Stimulated activated naive CD8-positive, alpha-beta T cell treated with anti-CD3 and anti-CD28 coated beads, Interleukin-15, Interleukin-2, amounts not matched to agents 100 ng/mL and 50 ng/mL, for 24 hours (primary cell): ENCODE measurements around the gene TRPM3.
A peak's percentile ranks its signal among the peaks of the same experiment; 100 is the strongest.

ENCODE experiments used
- H3K27ac Mint-ChIP-seq: one replicate; pipeline ENCODE4 v1.8.0; 2021; ENCODE audit warnings: mild to moderate bottlenecking, mixed read lengths
- H3K27me3 Mint-ChIP-seq: one replicate; pipeline ENCODE4 v1.8.0; 2021; ENCODE audit warnings: mixed read lengths
- H3K36me3 Mint-ChIP-seq: one replicate; pipeline ENCODE4 v1.8.0; 2021; ENCODE audit warnings: low read depth, mixed read lengths
- H3K4me1 Mint-ChIP-seq: one replicate; pipeline ENCODE4 v1.8.0; 2021; ENCODE audit warnings: low read depth, mixed read lengths
- H3K4me3 Mint-ChIP-seq: one replicate; pipeline ENCODE4 v1.8.0; 2021; ENCODE audit warnings: mild to moderate bottlenecking, mixed read lengths
- H3K9me3 Mint-ChIP-seq: one replicate; pipeline ENCODE4 v1.8.0; 2021; ENCODE audit warnings: mixed read lengths

TRPM3 gene

GRCh38 chr9:70564468-70565335 lies 556.7 kb downstream of the TRPM3 start:
- Mint-ChIP-seq H3K4me3 (peak overlapping the region; percentile 72), H3K27ac (peak overlapping the region; percentile 99), H3K9me3 (no peaks in the 10 kb centered on the region), H3K4me1 (peaks cover 50% of the 10 kb centered on the region), H3K27me3 (no peaks in the 10 kb centered on the region), H3K36me3 (no peaks in the 10 kb centered on the region)

DNA sequence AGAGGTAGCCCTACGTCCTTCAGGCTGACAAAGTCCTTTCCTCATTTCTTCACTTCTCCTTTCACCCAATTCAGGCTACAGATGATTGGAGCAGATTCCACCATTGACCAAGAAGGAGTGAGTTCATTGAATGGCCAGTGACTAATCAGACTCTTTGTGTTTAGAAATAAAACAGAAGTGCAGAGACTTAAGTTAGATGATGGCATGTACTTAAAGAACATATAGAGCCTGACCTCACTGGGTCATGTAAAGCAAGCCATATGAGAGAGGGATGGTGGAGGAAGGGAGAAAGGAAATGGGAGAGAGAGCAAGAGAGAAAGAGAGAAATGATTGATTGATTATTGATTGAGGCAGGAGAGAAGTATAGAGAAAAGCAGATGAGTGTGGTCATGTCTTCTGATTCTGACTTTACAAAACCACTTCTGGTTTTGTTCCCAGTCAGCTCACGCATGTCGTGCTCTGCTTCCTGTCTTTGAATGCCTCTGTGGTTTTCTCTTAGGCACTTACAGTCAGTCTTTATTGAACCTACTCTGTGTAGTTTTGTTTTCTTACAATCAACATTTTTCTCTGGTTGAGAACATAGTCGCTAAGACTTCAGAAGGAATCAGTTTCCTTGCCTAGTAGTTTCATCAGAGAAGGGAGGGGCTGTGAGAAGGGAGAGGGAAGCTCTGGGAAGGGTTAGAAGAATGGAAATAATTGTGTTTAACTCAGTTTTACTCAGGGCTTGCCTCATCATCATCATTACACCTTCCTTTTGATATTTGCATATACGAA lies 557.8 kb downstream of the TRPM3 start:
- no peaks in the 10 kb centered on the region for H3K27me3 Mint-ChIP-seq
- peak overlapping the region; percentile 72 for H3K4me3 Mint-ChIP-seq
- H3K27ac Mint-ChIP-seq = peak overlapping the region; percentile 99
- peaks cover 50% of the 10 kb centered on the region for H3K4me1 Mint-ChIP-seq
- no peaks in the 10 kb centered on the region for H3K36me3 Mint-ChIP-seq
- no peaks in the 10 kb centered on the region for H3K9me3 Mint-ChIP-seq

GRCh38 chr9:70563010-70563409 lies 558.4 kb downstream of the TRPM3 start:
- peak overlapping the region; percentile 99 for H3K27ac Mint-ChIP-seq
- H3K27me3 Mint-ChIP-seq = no peaks in the 10 kb centered on the region
- no peaks in the 10 kb centered on the region for H3K9me3 Mint-ChIP-seq
- no peaks in the 10 kb centered on the region for H3K36me3 Mint-ChIP-seq
- peaks cover 50% of the 10 kb centered on the region for H3K4me1 Mint-ChIP-seq
- H3K4me3 Mint-ChIP-seq = peak overlapping the region; percentile 72

GRCh38 chr9:70561786-70562395 lies 559.5 kb downstream of the TRPM3 start:
- Mint-ChIP-seq H3K4me3 (no peak overlapping the region), H3K4me1 (peaks cover 46% of the 10 kb centered on the region), H3K9me3 (no peaks in the 10 kb centered on the region), H3K27me3 (no peaks in the 10 kb centered on the region), H3K36me3 (no peaks in the 10 kb centered on the region), H3K27ac (no peak overlapping the region)

DNA sequence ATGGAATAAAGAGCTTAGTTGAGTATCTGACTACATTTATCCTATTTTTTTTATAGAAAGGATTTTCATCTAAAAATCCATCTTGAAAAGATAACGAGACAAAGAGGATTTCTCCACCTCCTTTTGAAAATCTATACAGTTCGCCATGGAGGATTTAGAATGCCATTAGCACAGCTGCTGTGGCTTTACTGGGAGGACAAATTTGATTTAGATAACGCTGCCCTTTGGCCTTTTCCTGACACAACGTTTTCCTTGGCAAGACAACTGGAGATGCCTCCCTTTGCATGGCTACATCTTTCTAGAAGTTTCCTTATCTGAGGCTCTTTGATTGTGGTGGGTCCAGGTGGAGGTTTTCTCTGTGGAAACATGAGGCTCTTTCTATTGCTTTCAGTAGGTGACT lies 560.3 kb downstream of the TRPM3 start:
- Mint-ChIP-seq H3K4me1 (peaks cover 38% of the 10 kb centered on the region), H3K4me3 (no peak overlapping the region), H3K27me3 (no peaks in the 10 kb centered on the region), H3K9me3 (no peaks in the 10 kb centered on the region), H3K36me3 (no peaks in the 10 kb centered on the region), H3K27ac (no peak overlapping the region)

DNA sequence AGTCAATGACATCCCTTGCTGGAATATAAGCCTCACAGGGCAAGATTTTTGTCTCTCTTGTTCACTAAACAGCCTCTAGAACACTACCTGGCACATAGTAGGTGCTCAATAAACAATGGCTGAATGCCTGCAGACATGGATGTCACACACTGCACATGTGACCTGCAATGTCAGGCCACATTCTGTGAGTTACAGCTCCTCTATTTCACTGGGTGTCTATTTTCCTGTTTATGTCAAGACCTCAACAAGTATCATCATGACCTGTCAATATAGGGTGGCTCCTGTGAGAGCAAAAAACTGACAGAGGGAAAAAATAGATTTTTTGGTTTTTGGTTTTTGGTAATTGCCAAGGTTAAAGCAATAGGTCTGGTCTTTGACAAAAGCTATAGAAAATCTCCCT lies 562.3 kb downstream of the TRPM3 start:
- H3K9me3 Mint-ChIP-seq = no peaks in the 10 kb centered on the region
- no peak overlapping the region for H3K27ac Mint-ChIP-seq
- peaks cover 20% of the 10 kb centered on the region for H3K4me1 Mint-ChIP-seq

GRCh38 chr9:70557661-70558369 lies 563.6 kb downstream of the TRPM3 start:
- H3K4me1 Mint-ChIP-seq = peaks cover 12% of the 10 kb centered on the region
- no peak overlapping the region for H3K27ac Mint-ChIP-seq
- no peaks in the 10 kb centered on the region for H3K36me3 Mint-ChIP-seq
- H3K9me3 Mint-ChIP-seq = no peaks in the 10 kb centered on the region
- no peaks in the 10 kb centered on the region for H3K27me3 Mint-ChIP-seq
- no peak overlapping the region for H3K4me3 Mint-ChIP-seq

More for the DNA sequence above, 562.3 kb downstream of the TRPM3 start:
- H3K4me3 Mint-ChIP-seq = no peak overlapping the region
- H3K36me3 Mint-ChIP-seq = no peaks in the 10 kb centered on the region
- H3K27me3 Mint-ChIP-seq = no peaks in the 10 kb centered on the region

DNA sequence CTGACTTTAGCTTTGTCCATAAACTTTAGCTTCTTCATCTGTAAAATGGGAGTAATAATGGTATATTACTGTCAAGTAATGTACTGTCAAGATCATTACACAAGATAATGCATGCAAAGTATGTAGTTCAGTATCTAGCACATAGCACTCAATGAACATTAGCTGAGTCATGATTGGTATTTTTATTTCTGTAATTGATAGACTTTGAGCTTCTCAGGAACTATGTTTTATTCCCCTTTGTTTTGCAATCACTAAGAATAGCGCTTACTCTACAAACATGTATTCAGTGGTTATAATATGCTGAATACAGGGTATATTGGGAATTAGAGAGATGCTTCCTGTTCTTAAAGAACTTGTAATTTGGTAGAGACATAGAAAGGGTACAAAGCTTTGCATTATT lies 564.6 kb downstream of the TRPM3 start:
- no peak overlapping the region for H3K27ac Mint-ChIP-seq
- peaks cover 5% of the 10 kb centered on the region for H3K4me1 Mint-ChIP-seq
- H3K9me3 Mint-ChIP-seq = no peaks in the 10 kb centered on the region
- no peak overlapping the region for H3K4me3 Mint-ChIP-seq
- no peaks in the 10 kb centered on the region for H3K27me3 Mint-ChIP-seq
- H3K36me3 Mint-ChIP-seq = no peaks in the 10 kb centered on the region

GRCh38 chr9:70554881-70555280 lies 566.5 kb downstream of the TRPM3 start:
- H3K4me1 Mint-ChIP-seq = peaks cover 5% of the 10 kb centered on the region
- no peaks in the 10 kb centered on the region for H3K36me3 Mint-ChIP-seq
- H3K27me3 Mint-ChIP-seq = no peaks in the 10 kb centered on the region
- H3K9me3 Mint-ChIP-seq = no peaks in the 10 kb centered on the region
- H3K4me3 Mint-ChIP-seq = no peak overlapping the region
- H3K27ac Mint-ChIP-seq = no peak overlapping the region

DNA sequence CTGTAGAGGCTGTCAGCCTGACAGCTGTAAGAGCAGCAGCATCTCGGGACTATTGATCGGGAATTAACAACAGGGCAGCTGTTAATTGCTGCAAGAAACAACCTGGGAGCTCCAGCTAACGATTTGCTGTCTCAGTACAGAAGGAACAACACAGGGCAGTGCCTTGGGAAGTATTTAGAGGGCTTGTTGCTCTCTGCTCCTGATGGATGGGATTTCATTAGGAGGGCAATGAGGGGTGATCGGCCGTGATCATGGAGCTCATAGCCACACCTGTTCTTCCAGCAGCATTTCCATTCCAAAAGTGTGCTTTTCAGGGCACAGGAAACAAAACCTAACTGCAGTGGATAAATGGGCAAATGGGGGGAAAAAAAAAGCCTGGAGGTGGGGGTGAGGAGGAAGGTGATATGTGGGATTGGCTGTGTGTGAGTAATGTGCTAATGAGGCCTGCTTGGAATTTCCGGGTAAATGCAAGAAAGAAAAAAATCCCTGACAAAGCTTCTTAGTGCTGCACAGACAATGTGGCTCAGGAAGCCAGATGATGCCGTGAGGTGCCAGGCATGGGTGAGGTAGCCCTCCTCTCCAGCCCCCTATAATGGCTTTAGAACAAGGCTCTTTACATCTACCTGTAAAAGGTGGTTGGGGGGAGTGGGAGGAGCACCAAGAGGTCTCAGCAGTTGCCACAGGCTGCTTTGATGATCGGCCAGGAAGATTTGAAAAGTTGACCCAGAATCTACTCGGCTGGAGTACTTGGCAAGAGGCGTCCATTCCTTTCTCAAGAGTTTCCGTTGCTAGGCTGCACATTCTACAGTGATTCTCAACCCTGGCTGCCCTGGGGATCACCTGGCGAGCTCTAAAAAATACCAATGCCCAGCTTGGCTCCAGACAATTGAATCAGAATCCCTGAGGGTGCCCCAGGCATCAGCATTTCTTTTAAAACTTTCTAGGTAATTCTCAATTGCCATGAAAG lies 567.4 kb downstream of the TRPM3 start:
- Mint-ChIP-seq H3K9me3 (no peaks in the 10 kb centered on the region), H3K36me3 (no peaks in the 10 kb centered on the region), H3K27me3 (no peaks in the 10 kb centered on the region)

DNA sequence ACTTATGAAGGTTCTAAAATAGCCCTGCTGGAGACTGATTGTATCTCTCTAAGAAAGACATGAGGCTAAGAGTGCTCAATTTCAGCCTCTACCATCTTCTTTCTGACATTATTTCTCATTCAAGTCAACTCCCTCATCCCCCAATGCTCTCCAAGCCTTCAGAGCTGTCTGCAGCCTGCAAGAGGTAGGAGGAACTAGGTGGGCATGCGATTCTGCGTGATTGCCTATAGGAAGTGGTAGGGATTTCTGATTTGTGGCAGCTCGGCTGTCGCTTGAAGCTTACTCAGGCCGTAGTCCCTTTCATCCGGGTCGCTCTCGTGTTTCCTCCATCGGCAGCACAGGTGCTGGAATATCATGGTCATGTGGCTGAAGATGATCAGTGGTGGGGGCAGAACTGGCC lies 568.9 kb downstream of the TRPM3 start:
- H3K4me3 Mint-ChIP-seq = no peak overlapping the region

More for the DNA sequence above, 567.4 kb downstream of the TRPM3 start:
- no peak overlapping the region for H3K27ac Mint-ChIP-seq
- peaks cover 5% of the 10 kb centered on the region for H3K4me1 Mint-ChIP-seq
- H3K4me3 Mint-ChIP-seq = no peak overlapping the region

DNA sequence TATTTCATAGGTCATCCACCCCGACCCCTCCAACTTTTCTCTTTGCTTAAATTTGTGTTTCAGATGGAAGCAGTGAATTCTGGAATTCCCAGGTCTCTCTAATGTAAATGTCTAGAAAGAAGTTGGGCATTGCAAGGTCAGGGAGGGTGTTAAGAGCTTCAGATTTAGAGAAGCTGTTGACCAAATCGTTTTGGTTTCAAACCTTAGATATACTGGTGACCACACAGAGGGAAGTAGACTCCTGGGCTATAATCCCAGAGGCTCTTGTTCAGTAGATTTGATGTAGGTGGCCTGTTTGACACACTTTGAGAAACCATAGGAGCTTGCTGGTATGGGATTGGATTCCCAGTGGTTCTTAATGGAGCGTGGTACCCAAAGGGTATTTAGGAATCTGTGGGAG lies 569.6 kb downstream of the TRPM3 start:
- H3K4me1 Mint-ChIP-seq = peaks cover 5% of the 10 kb centered on the region
- no peak overlapping the region for H3K27ac Mint-ChIP-seq
- H3K4me3 Mint-ChIP-seq = no peak overlapping the region

More for the DNA sequence above, 568.9 kb downstream of the TRPM3 start:
- Mint-ChIP-seq H3K4me1 (peaks cover 5% of the 10 kb centered on the region), H3K9me3 (no peaks in the 10 kb centered on the region), H3K36me3 (no peaks in the 10 kb centered on the region), H3K27me3 (no peaks in the 10 kb centered on the region), H3K27ac (no peak overlapping the region)

GRCh38 chr9:70551396-70551795 lies 570.0 kb downstream of the TRPM3 start:
- H3K27ac Mint-ChIP-seq = no peak overlapping the region
- no peaks in the 10 kb centered on the region for H3K27me3 Mint-ChIP-seq
- no peaks in the 10 kb centered on the region for H3K9me3 Mint-ChIP-seq
- peaks cover 5% of the 10 kb centered on the region for H3K4me1 Mint-ChIP-seq
- H3K36me3 Mint-ChIP-seq = no peaks in the 10 kb centered on the region
- no peak overlapping the region for H3K4me3 Mint-ChIP-seq

More for the DNA sequence above, 569.6 kb downstream of the TRPM3 start:
- no peaks in the 10 kb centered on the region for H3K9me3 Mint-ChIP-seq
- H3K36me3 Mint-ChIP-seq = no peaks in the 10 kb centered on the region
- H3K27me3 Mint-ChIP-seq = no peaks in the 10 kb centered on the region

DNA sequence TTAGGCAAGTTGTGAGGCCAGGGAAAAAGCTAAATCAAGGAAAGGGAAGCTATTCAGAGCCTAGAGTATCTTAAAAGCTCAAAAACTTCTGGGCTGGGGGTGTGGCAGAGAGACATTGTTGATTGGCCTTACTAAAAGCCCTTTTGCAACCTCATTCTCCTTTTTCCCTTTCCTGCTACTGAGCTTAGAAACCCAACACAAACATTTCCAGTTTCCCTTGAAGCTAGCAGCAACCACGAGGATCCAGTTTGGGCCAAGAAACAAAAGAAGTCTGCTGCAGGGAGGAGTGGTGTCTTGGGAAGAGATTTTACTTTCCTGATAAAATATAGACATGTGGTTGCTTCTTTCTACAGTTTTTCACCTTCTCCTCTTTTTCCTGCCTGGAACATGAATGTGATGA lies 571.5 kb downstream of the TRPM3 start:
- Mint-ChIP-seq H3K4me1 (peaks cover 5% of the 10 kb centered on the region), H3K36me3 (no peaks in the 10 kb centered on the region), H3K27ac (no peak overlapping the region), H3K9me3 (no peaks in the 10 kb centered on the region), H3K4me3 (no peak overlapping the region), H3K27me3 (no peaks in the 10 kb centered on the region)
